Choroid plexus epithelial cell (primary cell): Measurements from ENCODE around the gene HCCS.
"Not testable (repeated sequence)": the region's sequence is repeated elsewhere in the genome, so short reads cannot be mapped to it uniquely, and the experiment has no call there.

ENCODE experiments used
- DNase-seq: peaks from one replicate; pipeline ENCODE4 v3.0.0-alpha.2; 2010; ENCODE audit warnings: low read depth
- H3K4me3 ChIP-seq: 2 replicates; pipeline ENCODE4 v1.5.1; 2011; ENCODE audit warnings: low read depth, mild to moderate bottlenecking, control low read depth, low read length, moderate library complexity
- TF ChIP-seq, protein P1 (sequence below): conservative IDR thresholded peaks from 2 replicates; pipeline ENCODE4 v1.5.1; 2011; ENCODE audit warnings: low read depth, mild to moderate bottlenecking, control low read depth, inconsistent platforms, low read length, moderate library complexity

HCCS gene

DNA sequence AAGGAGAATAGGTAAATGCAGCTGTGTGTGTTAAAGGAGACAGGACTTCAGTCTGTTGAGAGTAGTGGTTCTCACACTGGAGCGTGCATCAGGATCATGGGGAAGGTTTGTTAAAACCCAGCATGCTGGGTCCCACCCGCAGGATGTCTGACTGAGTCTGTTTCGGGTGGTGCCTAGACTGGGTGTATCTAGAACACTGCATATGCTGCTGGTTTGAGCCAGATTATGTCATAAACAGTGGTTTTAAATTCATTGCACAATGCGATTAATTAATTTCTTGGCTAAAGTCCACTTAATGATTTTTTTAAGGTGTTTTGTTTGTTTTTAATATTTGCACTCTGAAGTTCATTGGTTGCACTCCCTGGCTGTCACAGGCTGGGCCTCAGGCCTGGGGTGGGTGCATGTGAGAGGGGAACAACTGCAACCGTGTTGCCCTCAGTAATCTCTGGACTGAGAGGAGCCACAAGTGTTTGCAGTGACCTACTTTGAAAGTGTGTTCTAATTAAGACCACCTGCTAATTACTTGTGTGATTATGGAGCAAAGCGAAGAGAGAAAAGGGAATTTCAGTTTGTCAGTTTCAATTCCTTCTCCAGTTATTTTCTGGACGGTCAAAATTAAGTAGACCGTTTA lies 8.3 kb downstream of the HCCS start:
- TF ChIP-seq, protein P1, sequence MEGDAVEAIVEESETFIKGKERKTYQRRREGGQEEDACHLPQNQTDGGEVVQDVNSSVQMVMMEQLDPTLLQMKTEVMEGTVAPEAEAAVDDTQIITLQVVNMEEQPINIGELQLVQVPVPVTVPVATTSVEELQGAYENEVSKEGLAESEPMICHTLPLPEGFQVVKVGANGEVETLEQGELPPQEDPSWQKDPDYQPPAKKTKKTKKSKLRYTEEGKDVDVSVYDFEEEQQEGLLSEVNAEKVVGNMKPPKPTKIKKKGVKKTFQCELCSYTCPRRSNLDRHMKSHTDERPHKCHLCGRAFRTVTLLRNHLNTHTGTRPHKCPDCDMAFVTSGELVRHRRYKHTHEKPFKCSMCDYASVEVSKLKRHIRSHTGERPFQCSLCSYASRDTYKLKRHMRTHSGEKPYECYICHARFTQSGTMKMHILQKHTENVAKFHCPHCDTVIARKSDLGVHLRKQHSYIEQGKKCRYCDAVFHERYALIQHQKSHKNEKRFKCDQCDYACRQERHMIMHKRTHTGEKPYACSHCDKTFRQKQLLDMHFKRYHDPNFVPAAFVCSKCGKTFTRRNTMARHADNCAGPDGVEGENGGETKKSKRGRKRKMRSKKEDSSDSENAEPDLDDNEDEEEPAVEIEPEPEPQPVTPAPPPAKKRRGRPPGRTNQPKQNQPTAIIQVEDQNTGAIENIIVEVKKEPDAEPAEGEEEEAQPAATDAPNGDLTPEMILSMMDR, result no peak
- no peak for DNase-seq
- no peak overlapping the region for H3K4me3 ChIP-seq

DNA sequence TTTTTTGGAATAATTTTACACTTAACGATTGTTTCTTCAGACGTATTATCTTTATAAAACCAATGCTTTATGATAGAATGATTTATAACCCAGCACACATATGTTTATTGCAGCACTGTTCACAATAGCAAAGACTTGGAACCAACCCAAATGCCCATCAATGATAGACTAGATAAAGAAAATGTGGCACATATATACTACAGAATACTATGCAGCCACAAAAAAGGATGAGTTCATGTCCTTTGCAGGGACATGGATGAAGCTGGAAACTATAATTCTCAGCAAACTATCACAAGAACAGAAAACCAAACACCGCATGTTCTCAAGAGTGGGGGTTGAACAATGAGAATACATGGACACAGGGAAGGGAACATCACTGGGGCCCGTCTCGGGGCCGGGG lies 12.0 kb downstream of the HCCS start:
- not testable (repeated sequence) for H3K4me3 ChIP-seq, DNase-seq

DNA sequence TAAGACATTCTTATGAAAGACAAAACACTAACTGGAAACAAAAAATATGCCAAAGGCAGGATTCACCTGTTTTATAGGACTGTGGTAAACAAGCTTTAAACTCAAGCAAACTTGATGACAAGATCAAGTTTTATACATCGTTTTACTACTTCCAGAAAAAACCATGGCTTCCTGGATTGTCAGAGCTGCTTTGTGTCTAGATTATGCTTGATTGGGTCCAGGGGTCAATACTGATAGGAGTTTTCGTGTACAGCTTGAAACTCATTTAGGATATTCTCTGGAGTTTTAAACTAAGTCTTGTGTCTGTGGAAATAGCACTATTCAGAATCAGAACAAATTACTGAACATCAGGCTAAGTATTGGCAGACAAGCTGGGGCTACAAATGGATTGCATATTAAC lies 13.0 kb downstream of the HCCS start:
- TF ChIP-seq, protein P1, result no peak
- no peak for DNase-seq
- H3K4me3 ChIP-seq, result no peak overlapping the region

DNA sequence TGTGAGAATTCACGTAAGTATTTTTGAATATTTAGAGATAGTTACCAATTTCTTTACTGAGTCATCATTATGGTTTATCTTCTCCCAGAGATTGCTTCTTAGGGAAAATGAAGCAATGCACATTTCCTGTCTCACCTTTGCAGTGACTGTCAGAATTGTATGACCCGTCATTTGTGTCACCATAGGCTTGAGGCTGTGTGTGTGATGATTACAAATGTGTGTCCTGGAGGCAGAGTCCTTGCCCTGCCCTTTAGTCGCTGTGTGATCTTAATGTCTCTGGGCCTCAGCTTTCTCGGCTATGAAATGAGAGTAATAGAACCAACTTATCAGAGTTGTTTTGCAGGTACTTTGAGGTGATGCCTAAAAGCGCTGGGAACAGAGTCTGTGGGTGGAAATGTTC lies 13.9 kb downstream of the HCCS start:
- TF ChIP-seq, protein P1, result no peak
- H3K4me3 ChIP-seq, result no peak overlapping the region
- DNase-seq, result no peak

DNA sequence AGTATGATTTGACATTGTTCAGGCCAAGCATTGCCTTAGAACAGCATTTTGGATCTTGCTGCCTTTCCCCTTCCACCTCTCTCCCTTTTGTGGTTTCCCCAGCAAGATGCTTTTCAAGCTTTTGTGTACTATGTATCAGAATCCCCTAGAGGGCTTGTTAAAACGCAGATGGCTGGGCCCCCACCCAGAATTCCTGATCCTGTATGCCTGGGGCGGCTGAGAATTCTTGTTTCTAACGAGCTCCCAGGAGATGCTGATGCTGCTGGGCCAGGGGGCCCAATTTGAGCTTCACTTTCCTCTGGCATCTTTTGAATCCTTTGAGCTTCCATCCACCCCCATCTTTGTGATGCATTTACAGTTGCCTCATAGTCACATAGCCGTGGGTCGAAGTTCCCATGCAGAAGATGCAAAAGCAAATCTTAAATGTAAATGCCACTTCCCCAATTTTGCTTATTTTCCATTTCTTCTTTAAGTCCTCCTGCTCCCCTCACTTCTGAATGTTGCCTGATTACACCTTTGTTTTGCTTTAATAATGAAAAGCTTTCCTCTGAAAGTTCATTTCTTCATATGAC lies 18.5 kb downstream of the HCCS start:
- TF ChIP-seq, protein P1, result no peak
- H3K4me3 ChIP-seq, result no peak overlapping the region
- DNase-seq, result no peak

DNA sequence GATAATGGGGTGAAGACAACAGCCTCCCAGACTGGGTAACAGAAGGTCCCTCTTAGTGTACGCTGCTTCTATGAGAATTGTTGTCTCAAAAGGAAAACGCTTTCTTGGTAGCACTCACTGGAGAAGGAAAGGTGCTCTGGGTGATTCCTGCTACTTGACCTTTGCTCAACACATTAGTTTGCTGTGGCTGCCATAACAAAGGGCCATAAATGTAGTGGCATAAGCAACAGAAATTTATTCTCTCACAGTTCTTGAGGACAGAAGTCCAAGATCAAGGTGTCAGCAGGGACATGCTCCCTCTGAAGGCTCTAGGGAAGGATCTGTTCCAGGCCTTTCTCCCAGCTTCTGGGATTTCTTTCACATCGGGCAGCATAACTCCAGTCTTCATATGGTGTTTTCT lies 19.0 kb downstream of the HCCS start:
- no peak for DNase-seq
- no peak overlapping the region for H3K4me3 ChIP-seq
- TF ChIP-seq, protein P1, result no peak

DNA sequence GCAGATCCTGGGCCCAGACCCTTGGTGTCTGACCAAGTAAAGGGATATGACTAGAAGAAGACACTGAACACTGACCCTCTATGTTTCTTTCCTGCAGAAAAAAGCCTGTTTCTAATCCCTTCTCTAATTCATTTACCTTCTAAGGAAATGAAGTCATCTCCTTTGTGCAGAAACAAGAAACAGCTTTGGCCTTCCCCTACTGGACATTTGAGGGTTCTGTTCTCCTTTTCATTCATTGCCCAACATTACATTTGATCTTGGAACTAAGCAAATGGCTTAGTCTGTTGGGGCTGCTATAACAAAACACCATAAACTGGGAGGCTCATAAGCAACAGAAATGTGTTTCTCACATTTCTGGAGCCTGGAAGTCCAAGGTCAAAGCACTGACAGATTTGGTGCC lies 20.0 kb downstream of the HCCS start:
- DNase-seq, result no peak

More for the DNA sequence above, 20.0 kb downstream of the HCCS start:
- H3K4me3 ChIP-seq, result no peak overlapping the region
- TF ChIP-seq, protein P1, result no peak
